Nephron progenitor cell (in vitro differentiated cells): ENCODE measurements around the gene DPP10.

ENCODE experiments used
- DNase-seq: peaks from one replicate; pipeline ENCODE4 v3.0.0; 2021
- H3K27ac Mint-ChIP-seq: 2 replicates; pipeline ENCODE4 v1.8.0; 2021; ENCODE audit warnings: mild to moderate bottlenecking, moderate library complexity, mixed read lengths
- H3K27me3 Mint-ChIP-seq: 2 replicates; pipeline ENCODE4 v1.8.0; 2021; ENCODE audit warnings: mild to moderate bottlenecking, low read depth, mixed read lengths; ENCODE audit not compliant: poor library complexity
- H3K36me3 Mint-ChIP-seq: 2 replicates; pipeline ENCODE4 v1.8.0; 2021; ENCODE audit warnings: low read depth, mixed read lengths
- H3K4me1 Mint-ChIP-seq: 2 replicates; pipeline ENCODE4 v1.8.0; 2021; ENCODE audit warnings: mixed read lengths
- H3K4me3 Mint-ChIP-seq: 2 replicates; pipeline ENCODE4 v1.8.0; 2021; ENCODE audit warnings: mild to moderate bottlenecking, moderate library complexity, mixed read lengths
- H3K9me3 Mint-ChIP-seq: 2 replicates; pipeline ENCODE4 v1.8.0; 2021; ENCODE audit warnings: mild to moderate bottlenecking, moderate library complexity, mixed read lengths
- TF ChIP-seq, protein P1 (sequence below): fragments of 200-600 bp; sonication (generic); IDR thresholded peaks from 2 replicates; pipeline ENCODE4 v1.5.0; 2021; ENCODE audit warnings: antibody characterized with exemption

The DPP10 gene

DNA sequence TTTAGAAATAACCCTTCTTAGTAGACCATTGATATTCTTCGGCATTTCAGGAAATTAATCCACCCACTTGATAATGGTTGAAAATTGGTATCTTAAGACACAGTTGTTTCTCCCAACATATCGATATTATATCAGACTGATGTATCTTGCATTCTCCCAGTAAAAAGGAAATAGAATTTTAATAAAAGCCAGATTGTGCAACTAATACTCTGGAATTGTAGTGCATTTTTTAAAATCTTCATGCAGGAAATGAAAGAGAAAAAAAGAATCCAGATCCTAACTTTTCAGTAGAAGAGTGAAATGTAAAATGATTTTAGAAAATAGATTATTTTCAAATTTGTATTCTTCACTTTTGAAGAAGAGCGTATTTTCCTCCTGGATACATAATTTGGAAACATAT lies 1168.4 kb downstream of the DPP10 start:
- Mint-ChIP-seq H3K36me3 (no peaks in the 10 kb centered on the region), H3K27ac (no peak overlapping the region), H3K4me1 (peaks cover 20% of the 10 kb centered on the region), H3K27me3 (no peaks in the 10 kb centered on the region), H3K4me3 (no peak overlapping the region), H3K9me3 (no peaks in the 10 kb centered on the region)
- TF ChIP-seq, protein P1, sequence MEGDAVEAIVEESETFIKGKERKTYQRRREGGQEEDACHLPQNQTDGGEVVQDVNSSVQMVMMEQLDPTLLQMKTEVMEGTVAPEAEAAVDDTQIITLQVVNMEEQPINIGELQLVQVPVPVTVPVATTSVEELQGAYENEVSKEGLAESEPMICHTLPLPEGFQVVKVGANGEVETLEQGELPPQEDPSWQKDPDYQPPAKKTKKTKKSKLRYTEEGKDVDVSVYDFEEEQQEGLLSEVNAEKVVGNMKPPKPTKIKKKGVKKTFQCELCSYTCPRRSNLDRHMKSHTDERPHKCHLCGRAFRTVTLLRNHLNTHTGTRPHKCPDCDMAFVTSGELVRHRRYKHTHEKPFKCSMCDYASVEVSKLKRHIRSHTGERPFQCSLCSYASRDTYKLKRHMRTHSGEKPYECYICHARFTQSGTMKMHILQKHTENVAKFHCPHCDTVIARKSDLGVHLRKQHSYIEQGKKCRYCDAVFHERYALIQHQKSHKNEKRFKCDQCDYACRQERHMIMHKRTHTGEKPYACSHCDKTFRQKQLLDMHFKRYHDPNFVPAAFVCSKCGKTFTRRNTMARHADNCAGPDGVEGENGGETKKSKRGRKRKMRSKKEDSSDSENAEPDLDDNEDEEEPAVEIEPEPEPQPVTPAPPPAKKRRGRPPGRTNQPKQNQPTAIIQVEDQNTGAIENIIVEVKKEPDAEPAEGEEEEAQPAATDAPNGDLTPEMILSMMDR: no peak
- no peak for DNase-seq

DNA sequence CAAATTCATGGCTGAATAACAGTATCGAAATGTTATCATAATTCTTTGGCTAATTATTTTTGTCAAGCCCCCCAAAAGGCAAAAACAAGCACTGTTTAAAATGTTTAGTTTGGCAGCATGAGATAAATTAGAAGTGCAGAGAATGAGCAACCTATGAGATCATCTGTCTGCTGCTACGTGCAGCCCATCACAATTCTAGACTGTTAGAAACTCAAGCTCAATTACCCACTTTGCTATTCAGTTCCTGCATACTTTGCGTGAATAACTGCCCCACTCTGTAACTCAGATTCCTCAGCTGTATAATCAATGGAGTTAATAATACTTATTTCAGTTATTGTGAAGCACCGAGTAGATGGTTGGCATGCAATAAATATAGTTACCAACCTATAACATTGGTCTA lies 1181.9 kb downstream of the DPP10 start:
- peaks cover 6% of the 10 kb centered on the region for H3K4me1 Mint-ChIP-seq
- H3K27me3 Mint-ChIP-seq: no peaks in the 10 kb centered on the region
- H3K27ac Mint-ChIP-seq: no peak overlapping the region
- DNase-seq: no peak
- peaks cover 4% of the 10 kb centered on the region for H3K9me3 Mint-ChIP-seq
- no peaks in the 10 kb centered on the region for H3K36me3 Mint-ChIP-seq
- TF ChIP-seq, protein P1: no peak
- no peak overlapping the region for H3K4me3 Mint-ChIP-seq

DNA sequence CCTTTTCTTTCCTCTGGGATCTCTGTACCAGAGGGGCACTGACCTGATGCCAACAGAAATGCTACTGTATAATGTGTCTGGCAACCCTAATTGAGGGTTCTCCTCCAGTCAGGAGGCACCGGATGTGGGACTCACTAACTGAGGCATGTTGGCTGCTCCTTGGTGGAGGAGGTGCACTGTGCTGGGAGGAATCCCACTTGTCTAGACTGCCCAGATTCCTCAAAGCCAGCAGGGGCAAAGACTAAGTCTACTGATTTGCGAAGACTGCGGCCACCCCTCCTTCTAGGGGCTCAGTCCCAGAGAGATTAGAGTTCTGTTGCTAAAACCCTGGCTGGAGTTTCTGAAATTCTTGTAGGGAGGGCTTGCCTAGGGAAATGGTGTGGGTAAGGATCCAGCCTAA lies 1192.1 kb downstream of the DPP10 start:
- no peak for DNase-seq
- Mint-ChIP-seq H3K36me3 (peaks cover 22% of the 10 kb centered on the region), H3K9me3 (peaks cover 38% of the 10 kb centered on the region), H3K27ac (no peak overlapping the region), H3K27me3 (peaks cover 3% of the 10 kb centered on the region), H3K4me1 (no peaks in the 10 kb centered on the region), H3K4me3 (no peak overlapping the region)
- TF ChIP-seq, protein P1: no peak

DNA sequence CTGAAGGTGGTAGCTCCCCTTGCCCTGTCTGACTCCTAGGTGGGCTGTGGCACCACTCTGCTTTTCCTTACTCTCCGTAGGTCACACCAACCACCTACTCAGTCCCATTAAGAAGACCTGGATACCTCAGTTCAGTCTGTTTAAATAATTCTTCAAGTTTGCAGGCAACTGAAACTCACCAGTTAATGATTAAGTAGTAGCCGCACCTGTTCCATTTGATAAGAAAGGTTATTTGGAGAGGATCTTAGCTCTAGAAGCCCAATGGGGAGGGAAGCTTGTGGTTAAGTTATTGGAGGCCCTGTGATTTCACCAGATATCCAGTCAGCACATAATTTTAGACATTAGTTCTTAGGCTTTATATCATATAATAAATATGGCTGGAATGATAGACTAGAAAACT lies 1193.0 kb downstream of the DPP10 start:
- Mint-ChIP-seq H3K36me3 (peaks cover 17% of the 10 kb centered on the region), H3K4me3 (no peak overlapping the region), H3K4me1 (peaks cover 3% of the 10 kb centered on the region), H3K27me3 (peaks cover 3% of the 10 kb centered on the region), H3K9me3 (peaks cover 30% of the 10 kb centered on the region), H3K27ac (no peak overlapping the region)
- DNase-seq: no peak
- TF ChIP-seq, protein P1: no peak

DNA sequence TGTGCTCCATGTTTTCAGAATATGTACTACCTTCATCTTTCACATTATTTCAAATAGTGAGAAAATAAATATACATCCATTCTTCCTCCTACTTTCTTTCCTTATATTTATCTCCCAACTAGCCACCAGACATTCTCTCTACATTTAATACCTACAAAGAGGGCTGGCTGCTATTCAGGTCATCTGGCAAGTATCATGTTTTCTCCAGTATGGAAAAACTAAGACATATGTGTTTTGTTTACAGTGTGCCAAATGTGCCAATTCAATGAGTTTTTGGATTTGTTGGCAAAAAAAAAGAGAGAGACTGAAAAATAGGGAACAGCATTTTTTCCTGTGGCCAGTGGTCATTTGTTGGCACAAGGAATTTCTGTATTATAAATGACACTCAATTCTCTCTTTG lies 1207.3 kb downstream of the DPP10 start:
- no peak for DNase-seq
- Mint-ChIP-seq H3K4me3 (no peak overlapping the region), H3K36me3 (peaks cover 7% of the 10 kb centered on the region), H3K27ac (no peak overlapping the region), H3K9me3 (peaks cover 10% of the 10 kb centered on the region), H3K27me3 (no peaks in the 10 kb centered on the region), H3K4me1 (peaks cover 14% of the 10 kb centered on the region)
- TF ChIP-seq, protein P1: no peak

DNA sequence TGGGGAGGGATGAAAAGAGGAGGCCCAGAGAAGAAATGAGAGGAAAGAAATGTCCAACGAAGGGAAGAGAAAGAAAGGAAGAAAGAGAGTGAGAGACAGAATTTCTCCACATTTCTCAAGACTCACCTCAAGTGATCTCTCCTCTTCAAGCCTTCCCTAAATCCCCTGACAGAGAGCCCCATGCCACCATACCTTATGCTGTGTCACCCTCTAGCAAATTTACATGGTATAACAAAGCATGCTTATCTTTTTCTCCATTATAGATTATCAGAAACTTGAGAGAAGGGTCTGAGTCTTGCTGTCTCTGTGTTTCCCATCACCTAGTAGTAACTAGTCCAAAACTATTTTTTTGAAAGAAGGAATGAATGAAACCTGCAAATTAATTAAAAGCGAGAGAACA lies 1208.4 kb downstream of the DPP10 start:
- TF ChIP-seq, protein P1: no peak
- DNase-seq: no peak
- H3K27ac Mint-ChIP-seq: peak overlapping the region; percentile 55
- peaks cover 15% of the 10 kb centered on the region for H3K4me1 Mint-ChIP-seq
- H3K36me3 Mint-ChIP-seq: peaks cover 7% of the 10 kb centered on the region
- no peak overlapping the region for H3K4me3 Mint-ChIP-seq
- no peaks in the 10 kb centered on the region for H3K27me3 Mint-ChIP-seq
- peaks cover 10% of the 10 kb centered on the region for H3K9me3 Mint-ChIP-seq
